Measurements from ENCODE around the gene KCNMB2.

The KCNMB2 gene

GRCh38 chr3:178752843-178753242 lies 216.6 kb downstream of the KCNMB2 start:
- no peak for DNase-seq (ENCODE audit: low read depth in 2 of 2)

- DNase-seq (ENCODE audit: low read depth in 2 of 2): no peak
These were observed 218.7 kb downstream of the KCNMB2 start for GRCh38 chr3:178754852-178755510.

GRCh38 chr3:178761024-178761423 lies 224.8 kb downstream of the KCNMB2 start:
- no peak for DNase-seq (ENCODE audit: low read depth in 2 of 2)

- no peak for DNase-seq (ENCODE audit: low read depth in 2 of 2)
These were observed 225.2 kb downstream of the KCNMB2 start for GRCh38 chr3:178761461-178761860.

GRCh38 chr3:178762385-178762784 lies 226.1 kb downstream of the KCNMB2 start:
- DNase-seq (ENCODE audit: low read depth in 2 of 2): no peak

GRCh38 chr3:178765472-178765871 lies 229.2 kb downstream of the KCNMB2 start:
- DNase-seq (ENCODE audit: low read depth in 2 of 2): no peak

- DNase-seq (ENCODE audit: low read depth in 2 of 2): no peak
These were observed 231.3 kb downstream of the KCNMB2 start for GRCh38 chr3:178767581-178767980.

- DNase-seq (ENCODE audit: low read depth in 2 of 2): no peak
These were observed 232.0 kb downstream of the KCNMB2 start for GRCh38 chr3:178768072-178768864.

- DNase-seq (ENCODE audit: low read depth in 2 of 2): no peak
These were observed 235.3 kb downstream of the KCNMB2 start for GRCh38 chr3:178771511-178771910.

GRCh38 chr3:178772746-178773145 lies 236.5 kb downstream of the KCNMB2 start:
- no peak for DNase-seq (ENCODE audit: low read depth in 2 of 2)

GRCh38 chr3:178773358-178773757 lies 237.1 kb downstream of the KCNMB2 start:
- no peak for DNase-seq (ENCODE audit: low read depth in 2 of 2)

GRCh38 chr3:178777718-178778411 lies 241.6 kb downstream of the KCNMB2 start:
- DNase-seq (ENCODE audit: low read depth in 2 of 2): no peak

- DNase-seq (ENCODE audit: low read depth in 2 of 2): no peak
These were observed 242.4 kb downstream of the KCNMB2 start for GRCh38 chr3:178778589-178778988.

- DNase-seq (ENCODE audit: low read depth in 2 of 2): no peak
These were observed 249.7 kb downstream of the KCNMB2 start for GRCh38 chr3:178785961-178786360.

GRCh38 chr3:178787960-178788359 lies 251.7 kb downstream of the KCNMB2 start:
- DNase-seq (ENCODE audit: low read depth in 2 of 2): no peak

GRCh38 chr3:178794711-178795110 lies 258.5 kb downstream of the KCNMB2 start:
- no peak for DNase-seq (ENCODE audit: low read depth in 2 of 2)

- DNase-seq (ENCODE audit: low read depth in 2 of 2): no peak
These were observed 259.1 kb downstream of the KCNMB2 start for GRCh38 chr3:178795349-178795748.

GRCh38 chr3:178802259-178802658 lies 266.0 kb downstream of the KCNMB2 start:
- DNase-seq (ENCODE audit: low read depth in 2 of 2): no peak

GRCh38 chr3:178802993-178803693 lies 266.9 kb downstream of the KCNMB2 start:
- DNase-seq (ENCODE audit: low read depth in 2 of 2): no peak

- DNase-seq (ENCODE audit: low read depth in 2 of 2): no peak
These were observed 268.4 kb downstream of the KCNMB2 start for GRCh38 chr3:178804606-178805005.

GRCh38 chr3:178805741-178806140 lies 269.5 kb downstream of the KCNMB2 start:
- no peak for DNase-seq (ENCODE audit: low read depth in 2 of 2)

GRCh38 chr3:178806651-178807050 lies 270.4 kb downstream of the KCNMB2 start:
- no peak for DNase-seq (ENCODE audit: low read depth in 2 of 2)

Data from stimulated activated CD4-positive, alpha-beta T cell treated with anti-CD3 and anti-CD28 coated beads, Interleukin-15, amount 100 ng/mL, for 48 hours (primary cell).